HEK293T (cell line): Measurements from ENCODE around the gene PPP6R3.

ENCODE experiments used
- CTCF ChIA-PET: fragments of 350-600 bp; formaldehyde crosslinking; extraction: SDS; loops from one replicate; lab custom pipeline; 2021; ENCODE audit warnings: antibody characterized with exemption, inconsistent platforms; lab: Yijun Ruan, JAX
- POLR2A ChIA-PET: fragments of 350-600 bp; formaldehyde crosslinking; extraction: SDS; loops from one replicate; lab custom pipeline; 2020; ENCODE audit warnings: antibody characterized with exemption, inconsistent platforms; lab: Yijun Ruan, JAX
- DNase-seq: peaks from one replicate; pipeline ENCODE4 v3.0.0; 2012; ENCODE audit warnings: mixed read lengths; ENCODE audit errors: extremely low spot score
- ARNT ChIP-seq: fragments of 450-650 bp; IDR thresholded peaks from 2 replicates; pipeline ENCODE4 v1.6.1; 2017; ENCODE audit warnings: mild to moderate bottlenecking
- BHLHE40 ChIP-seq: fragments of 450-650 bp; IDR thresholded peaks from 2 replicates; pipeline ENCODE4 v1.6.1; 2016; ENCODE audit warnings: mild to moderate bottlenecking, moderate library complexity, borderline replicate concordance
- CTBP1 ChIP-seq: fragments of 450-650 bp; IDR thresholded peaks from 2 replicates; pipeline ENCODE4 v1.6.1; 2016; ENCODE audit warnings: borderline replicate concordance
- ELF4 ChIP-seq: fragments of 450-650 bp; IDR thresholded peaks from 2 replicates; pipeline ENCODE4 v1.6.1; 2017; ENCODE audit warnings: antibody characterized with exemption
- FOXA1 ChIP-seq: fragments of 450-650 bp; IDR thresholded peaks from 2 replicates; pipeline ENCODE4 v1.6.1; 2016; ENCODE audit warnings: mild to moderate bottlenecking
- FOXK2 ChIP-seq: fragments of 450-650 bp; IDR thresholded peaks from 2 replicates; pipeline ENCODE4 v1.6.1; 2016; ENCODE audit warnings: mild to moderate bottlenecking
- FOXM1 ChIP-seq: fragments of 450-650 bp; IDR thresholded peaks from 2 replicates; pipeline ENCODE4 v1.6.1; 2017; ENCODE audit warnings: mild to moderate bottlenecking, borderline replicate concordance
- HDGF ChIP-seq: fragments of 450-650 bp; IDR thresholded peaks from 2 replicates; pipeline ENCODE4 v1.6.1; 2017; ENCODE audit warnings: antibody characterized with exemption, borderline replicate concordance
- L3MBTL2 ChIP-seq: fragments of 450-650 bp; conservative IDR thresholded peaks from 2 replicates; pipeline ENCODE4 v1.6.1; 2016; ENCODE audit warnings: mild to moderate bottlenecking
- LEF1 ChIP-seq: fragments of 450-650 bp; IDR thresholded peaks from 2 replicates; pipeline ENCODE4 v1.6.1; 2017; ENCODE audit warnings: mild to moderate bottlenecking, borderline replicate concordance
- NFRKB ChIP-seq: fragments of 450-650 bp; IDR thresholded peaks from 2 replicates; pipeline ENCODE4 v1.6.1; 2016; ENCODE audit warnings: mild to moderate bottlenecking, moderate library complexity
- SP1 ChIP-seq: fragments of 450-650 bp; IDR thresholded peaks from 2 replicates; pipeline ENCODE4 v1.6.1; 2017
- SUZ12 ChIP-seq: fragments of 450-650 bp; IDR thresholded peaks from 2 replicates; pipeline ENCODE4 v1.6.1; 2016; ENCODE audit warnings: mild to moderate bottlenecking
- TARDBP ChIP-seq: fragments of 450-650 bp; IDR thresholded peaks from 2 replicates; pipeline ENCODE4 v1.6.1; 2016
- ZNF384 ChIP-seq: fragments of 450-650 bp; IDR thresholded peaks from 2 replicates; pipeline ENCODE4 v1.6.1; 2016
- TF ChIP-seq, protein P1 (sequence below): fragments of 450-650 bp; IDR thresholded peaks from 2 replicates; pipeline ENCODE4 v1.6.1; 2016

PPP6R3 gene

DNA sequence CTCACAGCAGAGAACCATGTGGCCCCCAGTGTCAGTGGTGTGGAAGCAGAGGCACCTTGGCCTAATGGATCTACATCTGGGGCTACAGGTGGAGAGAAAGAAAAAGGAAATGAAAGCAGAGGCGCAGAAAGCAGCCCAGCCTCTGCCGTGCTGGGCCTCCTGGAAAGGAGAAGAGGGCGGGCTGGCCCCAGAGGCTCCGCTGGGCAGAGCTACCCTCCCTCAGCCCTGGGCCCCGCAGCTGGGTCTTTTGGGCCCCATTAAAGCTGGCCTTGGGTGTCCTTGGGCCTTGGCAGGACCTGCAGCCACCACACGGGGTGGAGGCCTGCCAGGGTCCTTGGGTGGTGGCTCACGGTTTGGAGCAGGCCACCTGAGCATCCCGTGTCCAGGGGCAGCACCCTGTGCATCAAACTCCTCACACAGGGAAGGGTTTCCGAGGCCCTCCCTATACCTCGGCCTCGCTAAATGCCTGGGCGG, 192.2 kb downstream of the PPP6R3 start:
- TF ChIP-seq HDGF (no peak), ARNT (no peak), FOXK2 (no peak), FOXA1 (no peak), TARDBP (no peak), ZNF384 (no peak), SP1 (no peak), SUZ12 (no peak), FOXM1 (no peak), NFRKB (no peak), CTBP1 (no peak), ELF4 (no peak), L3MBTL2 (no peak), LEF1 (no peak), BHLHE40 (no peak)
- TF ChIP-seq, protein P1, sequence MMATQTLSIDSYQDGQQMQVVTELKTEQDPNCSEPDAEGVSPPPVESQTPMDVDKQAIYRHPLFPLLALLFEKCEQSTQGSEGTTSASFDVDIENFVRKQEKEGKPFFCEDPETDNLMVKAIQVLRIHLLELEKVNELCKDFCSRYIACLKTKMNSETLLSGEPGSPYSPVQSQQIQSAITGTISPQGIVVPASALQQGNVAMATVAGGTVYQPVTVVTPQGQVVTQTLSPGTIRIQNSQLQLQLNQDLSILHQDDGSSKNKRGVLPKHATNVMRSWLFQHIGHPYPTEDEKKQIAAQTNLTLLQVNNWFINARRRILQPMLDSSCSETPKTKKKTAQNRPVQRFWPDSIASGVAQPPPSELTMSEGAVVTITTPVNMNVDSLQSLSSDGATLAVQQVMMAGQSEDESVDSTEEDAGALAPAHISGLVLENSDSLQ, result no peak
- ChIA-PET CTCF (interaction anchor here (1.0 kb wide), 1 partner anchor 9 kb away, joined by 4 read pairs; no protein-coding TSS in a partner anchor), POLR2A (no interaction called here)
- DNase-seq, result no peak

- CTCF ChIA-PET, result no interaction called here
- TF ChIP-seq BHLHE40, result no peak
- TF ChIP-seq ZNF384, result no peak
- TF ChIP-seq FOXM1, result no peak
- no peak for TF ChIP-seq FOXK2
- TF ChIP-seq ELF4, result no peak
- no peak for TF ChIP-seq L3MBTL2
- no peak for TF ChIP-seq SUZ12
- no peak for TF ChIP-seq CTBP1
- TF ChIP-seq, protein P1, result no peak
- no peak for TF ChIP-seq NFRKB
- no peak for TF ChIP-seq HDGF
- TF ChIP-seq ARNT, result no peak
- no peak for TF ChIP-seq FOXA1
- TF ChIP-seq SP1, result no peak
- TF ChIP-seq TARDBP, result no peak
- TF ChIP-seq LEF1, result no peak
- POLR2A ChIA-PET, result no interaction called here
- no peak for DNase-seq
Measured at GRCh38 chr11:68653486-68654430, 193.2 kb downstream of the PPP6R3 start.

DNA sequence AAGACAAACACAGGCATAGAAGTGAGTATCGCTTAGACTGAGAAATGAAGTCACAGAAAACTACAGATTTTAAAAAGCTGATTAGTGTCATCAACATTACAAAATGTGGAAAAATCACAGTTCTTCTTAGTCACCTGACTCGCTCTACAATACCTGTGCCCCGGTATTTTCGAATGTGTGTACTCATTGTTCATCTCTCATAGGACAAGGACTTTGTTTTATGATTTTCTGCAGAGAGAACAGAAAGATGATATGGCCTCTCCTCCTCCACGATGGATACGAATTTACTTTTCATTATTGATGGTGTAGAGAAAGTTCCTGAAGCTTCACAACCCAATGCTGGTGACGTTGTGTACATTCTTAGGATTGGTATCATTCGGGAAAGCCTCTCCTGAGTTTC, 194.4 kb downstream of the PPP6R3 start:
- CTCF ChIA-PET, result no interaction called here
- TF ChIP-seq CTBP1 (no peak), L3MBTL2 (no peak), FOXM1 (no peak), LEF1 (no peak)
- TF ChIP-seq, protein P1, result no peak
- no peak for DNase-seq
- POLR2A ChIA-PET, result no interaction called here

GRCh38 chr11:68655406-68655805, 194.9 kb downstream of the PPP6R3 start:
- POLR2A ChIA-PET, result no interaction called here
- CTCF ChIA-PET, result no interaction called here
- DNase-seq, result no peak
- TF ChIP-seq L3MBTL2 (no peak), SP1 (no peak), ZNF384 (no peak), ELF4 (no peak), FOXM1 (no peak), FOXK2 (no peak)
- TF ChIP-seq, protein P1, result no peak

DNA sequence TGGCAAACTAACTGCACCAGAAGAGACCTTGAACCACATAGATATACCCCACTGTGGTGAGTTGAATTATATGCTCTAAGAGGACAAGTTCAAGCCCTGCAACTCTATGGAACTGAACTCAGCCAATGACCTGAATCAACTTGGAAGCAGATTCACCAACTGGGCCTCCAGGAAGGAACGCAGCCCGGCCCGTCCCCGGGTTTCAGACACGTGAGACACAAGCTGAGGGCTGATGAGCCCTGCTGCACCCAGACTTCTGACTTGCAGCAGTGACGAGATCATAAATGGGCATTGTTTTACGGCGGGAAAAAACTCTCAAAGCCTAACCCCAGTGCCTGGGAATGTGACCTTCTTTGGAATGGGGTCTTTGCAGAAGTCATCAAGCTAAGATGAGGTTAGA, 195.3 kb downstream of the PPP6R3 start:
- ChIA-PET POLR2A (no interaction called here), CTCF (no interaction called here)
- TF ChIP-seq, protein P1, result no peak
- TF ChIP-seq FOXK2 (no peak), ARNT (no peak), BHLHE40 (no peak), SP1 (no peak), ELF4 (no peak), FOXA1 (no peak), ZNF384 (no peak), CTBP1 (no peak), NFRKB (no peak), FOXM1 (no peak), HDGF (no peak), L3MBTL2 (no peak), TARDBP (no peak), LEF1 (no peak), SUZ12 (no peak)
- no peak for DNase-seq
